SK-N-SH treated with all-trans-retinoic acid at 6 μM for 48 hours (cell line): Measurements from ENCODE around the gene PRDM4.

Experiments
- ATAC-seq: fragments of 200-7000 bp; cut with Tn5 transposase; 3 replicates; pipeline ENCODE4 v1.9.1; 2020; ENCODE audit warnings: mild to moderate bottlenecking, moderate library complexity
- BACH2 ChIP-seq: fragments of 250-450 bp; sonication (Bioruptor Pico); IDR thresholded peaks from 2 replicates; pipeline ENCODE4 v1.9.0; 2021; ENCODE audit warnings: mild to moderate bottlenecking, borderline replicate concordance
- CREB5 ChIP-seq: fragments of 250-450 bp; sonication (Bioruptor Pico); IDR thresholded peaks from 2 replicates; pipeline ENCODE4 v1.5.1; 2020; ENCODE audit warnings: low read depth, mild to moderate bottlenecking, moderate library complexity
- CSDC2 ChIP-seq: fragments of 250-450 bp; sonication (Bioruptor Pico); IDR thresholded peaks from 2 replicates; pipeline ENCODE4 v1.5.0; 2020; ENCODE audit warnings: mild to moderate bottlenecking, moderate library complexity
- CSRNP3 ChIP-seq: fragments of 250-450 bp; sonication (Bioruptor Pico); IDR thresholded peaks from 2 replicates; pipeline ENCODE4 v1.5.1; 2021; ENCODE audit warnings: mild to moderate bottlenecking, moderate library complexity
- ISL1 ChIP-seq: fragments of 250-450 bp; sonication (Bioruptor Pico); IDR thresholded peaks from 2 replicates; pipeline ENCODE4 v2.1.2; 2022; ENCODE audit warnings: mild to moderate bottlenecking, moderate library complexity
- OSR1 ChIP-seq: fragments of 250-450 bp; sonication (Bioruptor Pico); IDR thresholded peaks from 2 replicates; pipeline ENCODE4 v1.8.0; 2022; ENCODE audit warnings: moderate library complexity, mild to moderate bottlenecking, inconsistent platforms
- PATZ1 ChIP-seq: fragments of 250-450 bp; sonication (Bioruptor Pico); IDR thresholded peaks from 2 replicates; pipeline ENCODE4 v1.8.0; 2020; ENCODE audit warnings: mild to moderate bottlenecking, moderate library complexity, borderline replicate concordance
- POU6F1 ChIP-seq: fragments of 250-450 bp; sonication (Bioruptor Pico); IDR thresholded peaks from 2 replicates; pipeline ENCODE4 v1.8.0; 2021; ENCODE audit warnings: low read depth, mild to moderate bottlenecking, moderate library complexity, borderline replicate concordance
- PPARA ChIP-seq: fragments of 250-450 bp; sonication (Bioruptor Pico); IDR thresholded peaks from 2 replicates; pipeline ENCODE4 v1.5.0; 2020; ENCODE audit warnings: mild to moderate bottlenecking, borderline replicate concordance
- RARB ChIP-seq: fragments of 250-450 bp; sonication (Bioruptor Pico); IDR thresholded peaks from 2 replicates; pipeline ENCODE4 v1.8.0; 2021; ENCODE audit warnings: mild to moderate bottlenecking, moderate library complexity
- SNAI2 ChIP-seq: fragments of 250-450 bp; sonication (Bioruptor Pico); IDR thresholded peaks from 2 replicates; pipeline ENCODE4 v1.5.0; 2020; ENCODE audit warnings: mild to moderate bottlenecking, moderate library complexity
- TCF4 ChIP-seq: fragments of 250-450 bp; sonication (Bioruptor Pico); IDR thresholded peaks from 2 replicates; pipeline ENCODE4 v1.8.0; 2021; ENCODE audit warnings: mild to moderate bottlenecking, moderate library complexity, borderline replicate concordance
- TOX ChIP-seq: fragments of 250-450 bp; sonication (Bioruptor Pico); IDR thresholded peaks from 2 replicates; pipeline ENCODE4 v1.8.0; 2021; ENCODE audit warnings: mild to moderate bottlenecking, moderate library complexity, borderline replicate concordance
- ZC3H10 ChIP-seq: fragments of 250-450 bp; sonication (Bioruptor Pico); IDR thresholded peaks from 2 replicates; pipeline ENCODE4 v1.5.1; 2021; ENCODE audit warnings: mild to moderate bottlenecking, moderate library complexity
- ZFP3 ChIP-seq: fragments of 250-450 bp; sonication (Bioruptor Pico); IDR thresholded peaks from 2 replicates; pipeline ENCODE4 v1.5.0; 2020; ENCODE audit warnings: mild to moderate bottlenecking, moderate library complexity
- ZFP30 ChIP-seq: fragments of 450-650 bp; formaldehyde crosslinking; IDR thresholded peaks from 2 replicates; pipeline ENCODE4 v1.5.0; 2022; ENCODE audit warnings: mild to moderate bottlenecking, moderate library complexity
- ZNF565 ChIP-seq: fragments of 450-650 bp; formaldehyde crosslinking; conservative IDR thresholded peaks from 2 replicates; pipeline ENCODE4 v1.5.0; 2020; ENCODE audit warnings: low read depth, mild to moderate bottlenecking, moderate library complexity

PRDM4 gene

GRCh38 chr12:107774349-107775029, 13.6 kb upstream of the PRDM4 start, which contains the start of gene ASCL4:
Gene ASCL4 (plus strand): TSS chr12:107774704. CDS start chr12:107775219, 515 bp downstream.
- TF ChIP-seq BACH2 (CRISPR knock-in tag) (no peak), ISL1 (CRISPR knock-in tag) (no peak), POU6F1 (no peak), PPARA (CRISPR knock-in tag) (no peak), CREB5 (CRISPR knock-in tag) (no peak), ZFP3 (CRISPR knock-in tag) (no peak), SNAI2 (CRISPR knock-in tag) (no peak), ZC3H10 (CRISPR knock-in tag) (no peak), PATZ1 (CRISPR knock-in tag) (no peak), TCF4 (no peak)
- no peak for ATAC-seq

- TF ChIP-seq CREB5 (CRISPR knock-in tag) = no peak
- no peak for TF ChIP-seq CSRNP3 (CRISPR knock-in tag)
- no peak for TF ChIP-seq PPARA (CRISPR knock-in tag)
- no peak for TF ChIP-seq CSDC2 (CRISPR knock-in tag)
- TF ChIP-seq ZC3H10 (CRISPR knock-in tag) = no peak
- TF ChIP-seq TCF4 = no peak
- no peak for TF ChIP-seq ISL1 (CRISPR knock-in tag)
- no peak for TF ChIP-seq PATZ1 (CRISPR knock-in tag)
- no peak for TF ChIP-seq ZNF565
- no peak for TF ChIP-seq ZFP30 (CRISPR knock-in tag)
- TF ChIP-seq RARB (CRISPR knock-in tag) = no peak
- TF ChIP-seq POU6F1 = no peak
- no peak for TF ChIP-seq OSR1 (CRISPR knock-in tag)
- no peak for TF ChIP-seq SNAI2 (CRISPR knock-in tag)
- TF ChIP-seq, all 23 proteins: peak for 0
- no peak for ATAC-seq
These were observed 6.5 kb upstream of the PRDM4 start for GRCh38 chr12:107767466-107767865.

GRCh38 chr12:107765316-107765715, 4.4 kb upstream of the PRDM4 start:
- ATAC-seq = no peak

More at GRCh38 chr12:107765316-107765715, 4.4 kb upstream of the PRDM4 start:
- TF ChIP-seq ISL1 (CRISPR knock-in tag) (no peak), TOX (CRISPR knock-in tag) (no peak), ZFP3 (CRISPR knock-in tag) (no peak), ZFP30 (CRISPR knock-in tag) (no peak), CSRNP3 (CRISPR knock-in tag) (no peak)
- TF ChIP-seq, all 23 proteins: peak for 0
